UCSD-AML1 (cell line): ENCODE results near the gene CXCL12.

Experiments
- DNase-seq: peaks from one replicate; lab custom pipeline; 2025; ENCODE audit not compliant: unreplicated experiment; lab: John Stamatoyannopoulos, UW

Gene CXCL12

DNA sequence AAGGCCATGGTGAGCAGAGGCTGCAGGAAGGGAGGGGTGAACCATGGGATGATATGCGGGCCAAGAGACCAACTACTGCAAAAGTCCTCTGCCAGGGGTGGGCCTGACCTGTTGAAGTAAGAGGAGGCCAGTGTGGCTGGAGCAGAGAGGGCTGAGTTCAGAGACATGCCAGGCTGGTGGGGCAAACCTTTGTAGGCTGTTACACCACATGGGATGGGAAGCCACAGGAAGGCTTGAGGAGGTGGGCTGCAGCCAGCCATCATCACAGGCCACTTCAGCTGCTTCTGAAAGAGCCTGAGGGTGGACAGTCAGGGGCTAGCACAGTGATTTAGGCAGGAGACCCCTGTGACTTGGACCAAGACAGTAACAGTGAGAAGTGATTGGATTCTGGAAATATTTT, 20.3 kb downstream of the CXCL12 start:
- no peak for DNase-seq

DNA sequence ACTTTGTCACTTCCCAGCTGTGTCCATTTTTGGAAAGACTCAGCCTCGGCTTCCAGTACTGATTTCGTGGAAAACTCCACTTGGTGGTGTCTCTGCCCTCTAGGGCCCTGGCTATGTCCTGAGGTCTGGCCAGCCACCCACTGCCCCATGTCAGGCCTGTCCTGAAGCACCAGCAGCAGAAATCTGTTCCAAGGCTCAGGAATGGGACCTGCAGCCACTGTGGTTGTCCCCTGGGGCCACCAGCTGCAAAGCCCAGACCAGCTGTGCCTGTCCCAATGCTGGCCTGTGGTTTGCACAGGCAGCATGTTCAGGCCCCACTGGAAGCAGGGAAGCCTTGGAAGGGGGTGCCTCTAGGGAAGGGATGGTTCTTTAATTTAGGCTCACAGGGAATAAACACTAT, 21.2 kb downstream of the CXCL12 start:
- no peak for DNase-seq

DNA sequence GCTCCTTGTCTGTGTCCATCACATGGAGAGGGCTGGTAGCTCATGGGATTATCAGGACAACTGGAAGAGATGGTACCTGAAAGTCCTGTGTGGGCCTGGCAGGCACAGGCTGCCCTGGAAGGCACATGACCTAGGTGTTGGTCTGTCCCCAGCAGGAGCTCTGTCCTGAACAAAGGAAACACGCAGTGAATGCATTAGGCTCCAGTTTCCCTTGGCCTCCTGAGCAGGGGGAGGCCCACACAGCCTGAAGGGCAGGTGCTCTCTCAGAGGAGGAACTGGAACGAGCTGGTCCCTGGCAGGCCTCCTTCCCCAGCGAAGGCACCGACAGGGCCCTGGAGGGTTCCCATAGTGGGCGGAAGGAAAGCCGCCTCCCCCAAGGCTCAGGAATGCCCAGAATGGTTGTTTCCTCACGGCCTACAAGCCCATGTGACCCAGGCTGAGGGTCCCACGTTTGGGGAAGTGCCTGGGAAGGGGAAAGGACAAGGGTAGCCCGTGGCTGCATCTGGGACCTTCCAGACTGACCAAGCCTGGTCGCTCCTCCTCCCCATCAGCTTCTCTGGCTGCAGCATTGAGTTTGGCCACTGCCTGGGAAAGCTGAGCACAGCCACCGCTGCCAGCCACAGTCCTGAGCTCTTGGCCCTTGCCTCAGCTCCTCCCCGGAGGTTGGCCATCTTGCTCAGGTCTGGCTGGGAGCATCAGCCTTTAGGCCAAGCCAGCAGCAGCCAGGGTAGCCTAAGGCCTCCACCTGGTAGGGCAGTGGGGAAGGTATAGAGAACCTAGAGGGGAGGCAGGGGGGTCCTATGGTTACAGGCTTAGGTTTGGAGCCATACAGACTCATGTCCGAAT, 21.8 kb downstream of the CXCL12 start:
- no peak for DNase-seq

DNA sequence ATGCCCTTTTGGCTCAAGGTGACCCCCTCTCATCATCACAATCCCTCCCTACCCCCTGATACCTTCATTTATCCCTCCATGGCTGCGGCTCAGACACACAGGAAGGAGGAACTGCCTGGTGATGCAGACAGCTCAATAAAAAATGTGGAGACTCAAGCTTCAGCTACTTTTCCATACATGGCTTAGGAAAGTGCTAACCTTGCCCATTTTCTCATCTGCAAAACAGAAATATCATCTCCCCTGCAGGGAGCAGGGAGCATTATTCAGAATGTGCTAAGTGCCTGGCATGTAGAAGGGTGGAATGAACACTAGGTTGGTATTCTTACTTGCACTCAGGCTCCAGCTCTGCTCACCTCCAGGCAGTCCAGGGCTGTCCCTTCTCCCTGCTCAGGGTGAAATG, 23.8 kb downstream of the CXCL12 start:
- DNase-seq, result no peak

DNA sequence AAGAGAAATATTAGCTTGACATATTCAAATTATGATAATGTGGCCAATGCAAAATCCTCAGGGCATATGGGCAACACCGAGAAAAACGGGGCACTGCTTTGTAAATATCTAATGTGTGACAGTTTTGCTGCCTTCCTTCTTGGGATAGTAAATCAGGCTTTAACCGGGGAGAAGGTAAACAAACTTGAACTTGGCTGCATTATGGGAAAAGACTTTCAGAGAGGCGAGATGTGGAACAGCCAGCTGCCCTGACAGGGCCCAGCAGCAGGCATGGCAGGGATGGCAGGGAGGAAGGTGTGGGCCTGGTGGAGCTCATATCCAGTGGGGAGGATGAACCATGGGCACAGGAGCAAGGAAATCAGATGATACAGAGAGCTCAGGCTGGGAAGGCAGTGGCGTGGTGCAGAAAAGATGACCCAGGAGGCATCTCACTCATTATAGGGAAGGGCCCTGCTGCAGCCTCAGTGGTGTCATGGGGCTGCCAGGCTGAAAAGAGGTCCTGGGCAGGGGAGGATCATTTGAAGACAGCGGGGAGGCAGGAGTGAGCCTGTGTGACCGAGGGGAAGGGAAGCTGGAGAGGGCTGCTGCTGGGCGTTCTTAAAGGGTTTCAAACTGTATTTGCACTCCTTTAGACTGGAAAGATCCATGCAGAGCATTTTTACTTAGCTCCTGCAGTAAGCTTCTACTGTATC, 26.7 kb downstream of the CXCL12 start:
- DNase-seq, result no peak

DNA sequence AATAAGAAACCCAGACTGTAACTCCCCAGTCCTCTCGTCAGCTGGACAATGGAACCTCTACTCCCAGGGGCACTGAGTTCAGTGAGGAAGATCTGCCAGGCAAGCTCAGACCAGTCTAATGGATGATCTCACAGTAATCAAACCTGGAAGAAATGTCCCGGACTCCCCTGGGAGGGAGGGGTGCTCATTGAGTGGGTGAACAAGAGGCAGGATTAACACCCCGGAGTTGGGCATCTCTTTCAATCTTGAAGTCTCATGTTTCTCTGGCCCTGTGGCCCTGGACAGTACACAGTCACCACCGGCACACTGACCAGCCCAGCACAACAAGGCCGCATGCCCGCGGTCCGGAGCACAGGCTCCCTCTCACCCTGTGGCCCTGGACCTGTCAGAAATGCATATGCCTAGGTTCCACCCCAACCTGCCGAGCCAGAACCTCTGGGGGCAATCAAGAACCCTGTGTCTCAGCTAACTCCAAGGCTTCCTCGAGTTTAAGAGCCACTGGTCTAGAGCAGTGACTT, 27.8 kb downstream of the CXCL12 start:
- no peak for DNase-seq

DNA sequence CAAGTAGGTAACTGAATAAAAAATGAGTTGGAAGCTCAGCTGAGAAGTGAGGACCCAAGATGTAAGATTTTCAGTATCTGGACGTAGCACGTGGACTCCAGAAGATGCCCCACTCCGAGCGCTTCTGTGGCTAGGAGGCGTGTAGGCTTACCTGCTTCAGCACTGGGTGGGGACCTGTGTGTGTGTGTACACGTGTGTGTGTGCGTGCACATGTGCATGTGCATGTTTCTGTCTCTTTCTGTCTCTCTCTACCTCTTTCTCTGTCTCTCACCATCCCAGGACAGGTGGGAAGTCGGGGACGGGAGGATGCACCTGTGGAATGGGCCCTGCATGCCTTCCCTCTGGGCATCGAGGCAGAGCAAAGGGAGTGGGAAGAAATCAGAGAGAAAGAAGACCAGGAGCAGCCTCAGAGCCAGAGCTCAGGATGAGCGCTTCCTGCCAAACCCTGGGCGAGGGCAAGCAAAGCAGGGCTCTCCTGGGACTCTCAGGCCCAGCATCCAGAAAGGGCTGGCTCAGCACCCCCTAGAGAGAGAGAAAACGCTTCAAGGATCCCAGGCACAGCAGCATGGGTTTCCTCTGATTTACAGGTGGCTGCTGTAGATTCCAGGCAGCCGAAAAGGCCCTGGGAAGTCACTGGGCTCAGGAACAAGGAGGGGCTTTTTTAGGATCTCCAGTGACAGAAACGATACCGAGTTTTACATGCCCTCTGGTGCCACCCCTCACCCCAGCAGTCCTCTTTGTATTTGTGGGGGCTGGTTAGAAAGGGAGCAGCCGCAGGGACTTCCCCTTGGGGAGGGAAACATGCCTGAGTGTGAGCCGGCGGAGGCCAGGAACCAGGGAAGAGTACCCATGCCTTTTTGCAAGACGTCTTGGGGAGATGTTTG, 28.5 kb downstream of the CXCL12 start:
- no peak for DNase-seq

DNA sequence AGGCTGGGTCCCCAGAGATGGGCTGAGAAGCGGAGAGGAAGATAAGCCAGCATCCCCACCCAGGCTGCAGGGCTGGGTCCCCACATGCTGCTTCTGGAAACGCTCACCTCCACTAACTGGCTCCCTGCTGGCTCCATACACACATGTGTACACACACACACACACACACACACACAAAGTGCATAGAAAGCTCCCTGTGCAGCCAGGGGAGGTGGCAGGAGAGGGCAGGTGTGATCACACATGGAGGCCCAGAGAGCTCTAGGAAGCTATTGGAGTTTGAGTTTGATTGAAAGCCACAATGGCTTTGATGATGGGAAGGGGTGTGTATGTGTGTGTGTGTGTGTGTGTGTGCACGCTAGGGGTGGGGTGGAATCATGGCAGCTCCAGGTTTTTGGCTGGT, 29.3 kb downstream of the CXCL12 start:
- no peak for DNase-seq

DNA sequence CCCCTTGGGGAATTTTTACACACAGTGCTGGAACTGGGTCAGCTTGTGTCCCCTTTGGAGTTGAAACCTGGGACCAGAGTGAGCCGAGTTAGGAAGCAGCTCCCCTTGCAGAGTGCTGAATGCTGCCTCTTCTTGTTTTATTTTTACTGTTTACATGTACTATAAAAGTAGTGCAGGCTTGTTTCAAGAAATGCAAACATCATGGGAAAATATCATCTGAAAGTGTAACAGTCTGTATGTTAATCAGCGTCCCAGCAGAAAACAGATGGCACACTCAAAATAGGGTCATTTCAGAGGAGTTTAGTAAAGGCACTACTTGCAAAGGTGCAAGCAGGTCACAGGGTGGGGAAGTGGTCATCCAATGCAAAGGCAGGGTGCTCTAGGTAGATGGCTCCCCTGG, 30.1 kb downstream of the CXCL12 start:
- no peak for DNase-seq

DNA sequence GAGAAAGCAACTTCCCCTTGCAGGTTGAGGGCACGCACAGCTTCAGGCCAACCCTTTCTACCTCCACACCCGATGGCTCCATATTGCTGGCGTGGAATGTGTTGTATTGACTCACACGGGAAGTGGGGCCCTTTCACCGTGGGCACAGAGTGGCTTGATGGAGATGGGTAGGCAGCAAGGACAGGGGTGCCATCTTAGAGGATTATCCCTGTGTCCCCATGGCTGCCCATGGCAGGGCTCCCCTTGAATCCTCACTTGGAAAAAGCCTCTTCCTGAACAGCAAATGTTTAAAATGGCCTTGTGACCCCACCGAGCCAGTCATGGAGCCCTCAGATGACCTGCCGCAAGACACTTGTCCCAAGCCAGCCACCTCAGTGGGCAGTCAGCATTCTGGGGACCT, 31.2 kb downstream of the CXCL12 start:
- no peak for DNase-seq

DNA sequence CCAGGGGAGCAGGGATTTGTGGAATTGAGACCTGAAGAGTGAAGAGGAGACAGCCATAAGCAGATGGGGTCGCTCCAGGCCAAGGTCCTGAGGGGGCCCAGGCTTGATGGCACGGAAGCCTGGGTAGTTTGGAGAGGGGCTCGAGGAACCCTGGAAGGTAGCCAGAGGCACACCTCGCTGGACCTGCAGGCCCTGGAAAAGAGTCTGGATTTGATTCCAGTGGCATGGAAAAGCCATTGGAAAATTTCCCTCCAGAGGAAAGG, 31.8 kb downstream of the CXCL12 start:
- no peak for DNase-seq

DNA sequence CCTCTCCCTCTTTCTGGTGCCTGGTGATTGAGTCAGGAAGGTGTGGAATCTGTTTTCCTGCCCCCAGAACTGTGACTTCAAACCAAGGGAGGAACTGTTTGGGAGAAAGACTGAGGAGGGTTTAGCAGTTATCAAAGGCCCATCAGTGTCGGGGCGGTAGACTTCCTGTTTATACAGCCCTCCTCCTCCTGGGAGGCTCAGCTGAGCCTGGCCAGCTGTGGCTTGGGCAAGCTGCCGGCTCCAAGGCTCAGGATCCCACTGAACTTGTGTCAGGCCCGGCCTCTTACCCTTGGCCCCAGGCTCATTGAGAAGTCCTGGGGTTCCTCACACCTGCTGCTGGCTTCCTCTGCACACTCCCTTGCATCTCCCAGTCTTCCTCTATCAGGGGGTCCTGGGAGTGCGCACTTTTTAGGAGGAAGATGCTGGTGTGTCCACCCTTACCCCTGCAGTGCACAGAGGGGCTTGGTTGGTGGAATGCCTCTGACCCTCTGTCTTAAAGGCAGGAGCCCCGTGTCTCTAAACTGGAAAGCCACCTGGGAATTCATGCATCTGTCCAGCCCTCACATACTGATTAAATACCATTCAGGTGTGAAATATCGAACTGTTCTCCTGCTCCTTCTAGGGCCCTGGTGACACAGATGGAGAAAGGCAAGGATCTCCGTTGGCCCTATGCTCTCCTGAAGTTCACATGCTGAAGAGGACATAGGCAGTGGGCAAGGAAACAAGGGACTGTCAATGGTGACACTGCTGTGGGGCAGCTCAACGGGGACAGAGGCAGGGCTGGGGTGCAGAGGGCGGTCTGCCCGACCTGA, 32.4 kb downstream of the CXCL12 start:
- no peak for DNase-seq

DNA sequence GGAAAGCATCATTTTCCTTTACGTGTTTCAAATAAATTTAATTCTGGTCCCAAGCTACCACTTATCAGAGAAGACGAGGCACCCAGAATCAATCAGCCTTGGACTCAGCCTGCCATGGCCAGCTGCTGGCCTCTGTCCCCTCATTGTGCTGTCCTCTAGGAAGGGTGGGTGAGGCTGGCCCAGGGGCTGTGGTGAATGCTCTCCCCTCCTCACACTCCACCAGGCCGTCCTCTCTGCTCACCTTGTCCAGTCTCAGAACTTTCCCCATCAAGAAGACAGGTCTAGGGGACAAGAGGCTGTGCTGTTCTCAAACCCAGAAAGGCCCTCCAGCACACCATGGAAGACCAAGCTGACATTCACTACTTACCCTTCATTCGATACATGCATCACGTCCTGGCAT, 36.4 kb downstream of the CXCL12 start:
- DNase-seq, result no peak

DNA sequence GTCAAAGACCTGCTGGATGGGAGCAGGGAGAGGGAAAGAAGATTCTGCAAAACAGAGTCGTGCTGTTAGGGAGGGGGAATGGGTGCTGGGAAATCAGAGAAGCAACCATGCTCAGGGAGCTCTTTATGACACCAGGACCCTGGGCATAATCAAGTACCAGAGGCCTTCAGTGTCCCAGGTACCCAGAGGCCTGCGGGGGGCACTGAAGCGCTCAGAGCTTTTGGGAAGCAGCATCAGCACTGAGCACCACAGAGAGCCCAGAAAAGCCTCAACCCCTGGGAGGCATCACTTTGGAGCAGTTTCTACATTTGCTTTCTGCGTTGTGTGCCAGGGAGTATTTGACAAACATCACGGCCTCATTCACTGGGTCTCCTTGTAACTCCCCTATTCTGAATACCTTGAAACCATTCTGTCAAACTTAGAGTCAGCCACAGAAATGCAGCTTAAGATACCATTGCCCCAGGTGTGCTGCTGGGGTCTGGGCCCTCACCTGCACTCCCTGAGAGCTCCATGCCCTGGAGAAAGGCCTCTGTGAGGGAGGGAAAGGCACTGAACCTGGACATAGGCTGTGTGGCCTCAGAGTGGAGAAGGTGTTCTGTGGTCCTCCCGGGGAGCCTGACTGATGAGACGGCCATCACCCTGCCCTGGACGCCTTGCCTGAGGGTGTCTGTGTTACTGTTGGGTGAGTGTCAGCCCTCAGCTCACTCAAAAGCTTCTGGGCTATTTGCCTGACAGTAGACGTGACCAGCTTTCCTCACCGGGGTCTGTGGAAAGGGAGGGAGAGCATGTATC, 37.1 kb downstream of the CXCL12 start:
- no peak for DNase-seq

DNA sequence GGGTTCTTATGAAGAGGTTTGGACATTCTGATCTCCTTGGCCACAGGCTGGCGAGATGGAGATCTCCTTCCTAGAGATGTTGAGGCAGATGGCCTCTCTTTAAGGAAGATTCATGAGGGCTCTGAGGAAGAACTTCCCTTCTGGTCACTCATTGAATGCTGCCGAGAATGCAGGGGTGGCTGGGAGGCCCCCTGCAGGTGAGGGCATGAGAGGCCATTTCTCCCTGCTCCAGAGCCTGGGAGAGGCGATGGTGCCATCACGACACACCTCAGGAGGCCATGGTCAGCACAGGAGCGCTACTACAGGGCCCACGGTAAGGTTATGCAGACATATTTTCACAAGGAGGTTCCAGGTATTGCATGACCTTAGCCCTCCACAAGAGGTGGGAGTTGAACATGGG, 40.2 kb downstream of the CXCL12 start:
- DNase-seq, result no peak

DNA sequence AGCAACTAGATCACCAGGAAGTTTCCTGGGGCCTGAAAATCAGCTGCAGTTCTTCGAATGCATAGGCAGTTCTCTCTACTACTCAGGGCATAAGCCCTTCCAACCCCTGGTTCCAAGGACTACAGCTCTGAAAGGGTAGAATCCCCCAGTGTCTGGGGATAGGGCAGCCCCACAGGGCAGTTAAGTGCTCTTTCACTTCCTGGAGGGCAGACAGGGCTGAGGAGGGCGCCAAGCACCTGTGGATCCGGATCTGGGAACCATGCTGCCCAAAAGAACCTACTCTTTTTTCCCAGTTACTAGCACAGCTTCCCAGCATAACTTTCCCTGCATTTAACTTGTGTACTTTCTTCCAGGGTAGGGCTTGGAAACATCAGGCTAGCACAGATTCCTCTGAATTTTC, 41.1 kb downstream of the CXCL12 start:
- DNase-seq, result no peak

DNA sequence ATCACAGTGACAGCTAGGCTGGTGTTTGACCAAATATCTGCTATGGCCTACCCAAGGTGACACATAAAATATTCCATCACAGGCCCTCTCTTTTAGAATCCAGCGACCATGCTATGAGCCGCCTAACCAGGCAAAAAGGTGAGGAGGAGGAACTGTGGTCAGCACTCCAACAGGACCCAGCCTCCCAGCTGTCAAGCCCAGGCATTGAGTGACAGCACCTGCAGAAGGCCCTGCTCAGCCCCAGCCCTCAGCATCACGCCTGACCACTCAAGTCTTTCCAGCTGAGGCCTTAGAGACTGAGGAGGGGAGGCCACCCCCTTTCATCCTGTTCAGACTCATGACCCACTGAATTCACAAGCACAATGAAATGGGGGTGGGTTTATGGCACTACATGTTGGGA, 43.0 kb downstream of the CXCL12 start:
- no peak for DNase-seq

DNA sequence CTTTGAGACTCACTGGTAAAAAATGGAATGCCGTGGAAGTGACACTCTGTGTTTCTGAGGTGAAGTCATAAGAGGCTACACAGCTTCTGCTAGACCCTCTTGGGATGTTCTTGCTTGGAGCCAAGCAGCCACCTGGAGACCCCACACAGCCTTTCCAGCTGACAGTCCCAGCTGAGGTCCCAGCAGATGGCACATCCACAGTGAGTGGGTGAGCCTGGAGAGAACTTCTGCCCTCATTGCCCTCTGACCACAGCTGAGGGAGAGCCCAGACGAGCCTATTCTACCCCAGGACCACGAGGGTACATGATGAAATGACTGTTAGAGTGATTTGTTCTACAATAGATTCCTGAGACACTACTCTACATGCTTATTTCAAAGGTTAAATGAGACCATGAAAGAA, 44.3 kb downstream of the CXCL12 start:
- DNase-seq, result no peak

DNA sequence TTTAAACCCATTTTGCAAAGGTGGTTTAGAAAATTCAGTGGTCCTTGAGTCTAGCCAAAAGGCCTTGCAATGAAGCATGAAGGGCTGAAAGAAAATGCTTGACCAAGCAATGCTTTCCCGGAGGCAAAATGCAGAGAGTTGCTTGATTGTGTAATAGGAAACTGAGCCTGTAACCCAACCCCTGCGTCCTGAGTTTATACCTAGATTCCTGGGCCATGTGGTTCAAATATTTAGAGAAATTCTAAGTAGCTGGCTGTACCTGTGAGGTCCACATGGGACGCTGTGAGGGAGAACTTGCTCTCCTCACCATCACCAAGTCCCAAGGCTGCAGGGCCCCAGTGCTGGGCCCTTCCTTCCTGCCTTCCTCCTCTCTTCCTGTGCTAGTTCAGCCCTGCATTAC, 45.7 kb downstream of the CXCL12 start:
- DNase-seq, result no peak

DNA sequence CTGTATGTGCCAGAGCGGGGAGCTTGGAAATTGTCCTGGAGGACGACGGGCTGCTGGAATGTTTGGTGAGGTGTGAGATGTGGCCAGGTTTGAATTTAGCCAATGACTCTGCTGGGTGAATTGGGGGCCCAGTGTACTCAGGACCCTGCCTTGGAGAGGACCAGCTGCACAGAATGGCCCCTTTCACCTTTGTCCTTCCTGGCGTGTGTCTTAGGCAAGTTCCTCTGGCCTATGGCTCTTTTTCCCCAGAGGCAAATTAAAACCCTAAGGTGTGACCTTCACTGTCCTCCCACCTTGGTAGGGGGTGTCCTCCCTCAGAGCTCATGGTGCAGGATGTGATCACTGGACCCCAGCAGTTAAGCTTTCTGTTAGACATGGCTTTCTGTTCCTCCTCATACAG, 47.8 kb downstream of the CXCL12 start:
- DNase-seq, result no peak
